SU-DHL-6 (cell line): Measurements from ENCODE around the gene ID4.

ENCODE experiments used
- CTCF ChIP-seq: fragments of 200-600 bp; sonication (generic); IDR thresholded peaks from one replicate; pipeline ENCODE4 v1.5.1; 2017; ENCODE audit warnings: antibody characterized with exemption, mild to moderate bottlenecking, low read length, moderate library complexity; ENCODE audit not compliant: insufficient read depth, poor library complexity, severe bottlenecking
- EZH2phosphoT487 ChIP-seq: fragments of 200-600 bp; sonication (generic), shearing (Covaris generic); conservative IDR thresholded peaks from 2 replicates; pipeline ENCODE4 v1.6.1; 2018; ENCODE audit warnings: mild to moderate bottlenecking, antibody characterized with exemption, low read length, moderate library complexity, mixed read lengths

- TF ChIP-seq CTCF (no peak), EZH2phosphoT487 (no peak)
These were observed 32.7 kb upstream of the ID4 start for GRCh38 chr6:19804205-19805128.
